Upper lobe of left lung (tissue), 4 donors: Measurements from ENCODE around the gene CAB39.

ENCODE experiments used
- CTCF ChIP-seq, 6 experiments: fragments of 450-650 bp in 4 of 6; fragments of 200-600 bp in 2 of 6; sonication (generic) in 2 of 6; IDR thresholded peaks; one replicate each; pipeline ENCODE4 v1.5.1; 2016 to 2019; ENCODE audit warnings: antibody characterized with exemption in 6 of 6
- POLR2AphosphoS5 ChIP-seq, 2 donors: sonication (generic); formaldehyde crosslinking; IDR thresholded peaks; one replicate each; pipeline ENCODE4 v1.5.1; 2017; ENCODE audit warnings: antibody characterized with exemption in 2 of 2

GRCh38 chr2:230680463-230681170 lies 32.0 kb upstream of the CAB39 start:
- TF ChIP-seq CTCF (IDR thresholded peaks at IDR 0.05) (no peak), POLR2AphosphoS5 (IDR thresholded peaks at IDR 0.05) (no peak)
